Gastroesophageal sphincter (tissue), 4 donors: ENCODE measurements around the gene ALDH3B1. TPM values are rescaled to one million over a fixed set of nuclear protein-coding genes. Genes with fewer than 3 reads are reported as not detected.

Experiments
- ATAC-seq: fragments of 150-250 bp; one replicate; pipeline ENCODE4 v1.9.1; 2016; ENCODE audit warnings: mild to moderate bottlenecking, moderate library complexity
- H3K27ac ChIP-seq, 4 donors: fragments of 200-600 bp; sonication (generic) in 3 of 4; 1 replicate in 3 of 4; 2 replicates in 1 of 4; pipeline ENCODE4 v1.5.1; 2016 to 2019
- H3K27me3 ChIP-seq: fragments of 200-600 bp; sonication (generic); one replicate; pipeline ENCODE4 v1.5.1; 2019
- H3K36me3 ChIP-seq, 2 donors: fragments of 200-600 bp; sonication (generic); one replicate each; pipeline ENCODE4 v1.5.1; 2019; ENCODE audit warnings: control low read depth in 1 of 2
- H3K4me1 ChIP-seq, 3 donors: fragments of 200-600 bp; sonication (generic); 1 replicate in 2 of 3; 2 replicates in 1 of 3; pipeline ENCODE4 v1.5.1; 2016 to 2019; ENCODE audit warnings: control low read depth in 2 of 3
- H3K4me3 ChIP-seq, 2 donors: fragments of 200-600 bp; sonication (generic); one replicate each; pipeline ENCODE4 v1.5.1; 2019; ENCODE audit warnings: mild to moderate bottlenecking in 1 of 2, moderate library complexity in 1 of 2
- H3K9me3 ChIP-seq, 3 donors: fragments of 200-600 bp; sonication (generic); one replicate each; pipeline ENCODE4 v1.5.1; 2017 to 2019; ENCODE audit warnings: control low read depth in 2 of 3
- EP300 ChIP-seq: sonication (generic); formaldehyde crosslinking; IDR thresholded peaks from one replicate; pipeline ENCODE4 v1.6.1; 2017; ENCODE audit warnings: antibody characterized with exemption, mild to moderate bottlenecking
- POLR2A ChIP-seq, 2 donors: fragments of 450-650 bp; IDR thresholded peaks; one replicate each; pipeline ENCODE4 v1.6.1; 2017; ENCODE audit warnings: antibody characterized with exemption in 2 of 2, mild to moderate bottlenecking in 2 of 2, moderate library complexity in 1 of 2
- POLR2AphosphoS5 ChIP-seq: sonication (generic); formaldehyde crosslinking; IDR thresholded peaks from one replicate; pipeline ENCODE4 v1.6.1; 2017; ENCODE audit warnings: antibody characterized with exemption
- WGBS, 2 donors: methylation state at CpG; one replicate each; pipeline ENCODE4 v1.1.5; 2018; ENCODE audit warnings: low coverage in 1 of 2; 5-methylcytosine and 5-hydroxymethylcytosine counted together
- total RNA-seq, 4 donors: library from RNA; depleted of rRNA; stranded (reverse); fragments of >200 nt; gene quantifications; one replicate each; pipeline ENCODE4 v1.1.0, GENCODE V29; 2016
- TF ChIP-seq, protein P1 (sequence below), 4 experiments: fragments of 200-600 bp in 2 of 4; fragments of 450-650 bp in 2 of 4; sonication (generic) in 1 of 4; IDR thresholded peaks; one replicate each; pipeline ENCODE4 v1.5.1; 2017 to 2019; ENCODE audit warnings: antibody characterized with exemption in 4 of 4, mild to moderate bottlenecking in 2 of 4, moderate library complexity in 2 of 4

Gene ALDH3B1
- total RNA-seq, 4 donors from 2014 or later, result 6.4 to 15.1 (median 11.2) TPM

DNA sequence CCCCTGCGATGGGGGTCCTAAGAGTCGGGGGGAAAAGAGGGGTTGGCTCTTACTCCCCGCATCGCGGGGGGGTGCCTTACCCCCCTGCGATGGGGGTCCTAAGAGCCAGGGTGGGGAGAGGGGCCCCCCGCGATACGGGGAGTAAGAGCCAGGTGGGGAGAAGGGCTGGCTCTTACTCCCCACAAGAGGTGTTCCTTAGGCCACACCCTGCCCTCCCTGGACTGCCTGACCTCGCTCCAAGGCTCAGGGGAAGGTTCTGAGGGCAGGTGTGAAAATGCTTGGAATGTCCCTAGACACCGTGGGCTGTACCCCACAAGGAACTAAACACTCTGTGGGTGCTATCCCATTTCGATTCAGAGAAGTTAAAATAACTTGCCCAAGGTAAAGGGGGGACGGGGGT lies 14.1 kb upstream of the ALDH3B1 start:
- H3K36me3 ChIP-seq, result peaks cover 0 to 16% of the 10 kb centered on the region in 2 donors
- H3K9me3 ChIP-seq, result no peaks in the 10 kb centered on the region
- H3K4me1 ChIP-seq, result peaks cover 0 to 9% (median 7%) of the 10 kb centered on the region in 3 donors
- TF ChIP-seq, protein P1, sequence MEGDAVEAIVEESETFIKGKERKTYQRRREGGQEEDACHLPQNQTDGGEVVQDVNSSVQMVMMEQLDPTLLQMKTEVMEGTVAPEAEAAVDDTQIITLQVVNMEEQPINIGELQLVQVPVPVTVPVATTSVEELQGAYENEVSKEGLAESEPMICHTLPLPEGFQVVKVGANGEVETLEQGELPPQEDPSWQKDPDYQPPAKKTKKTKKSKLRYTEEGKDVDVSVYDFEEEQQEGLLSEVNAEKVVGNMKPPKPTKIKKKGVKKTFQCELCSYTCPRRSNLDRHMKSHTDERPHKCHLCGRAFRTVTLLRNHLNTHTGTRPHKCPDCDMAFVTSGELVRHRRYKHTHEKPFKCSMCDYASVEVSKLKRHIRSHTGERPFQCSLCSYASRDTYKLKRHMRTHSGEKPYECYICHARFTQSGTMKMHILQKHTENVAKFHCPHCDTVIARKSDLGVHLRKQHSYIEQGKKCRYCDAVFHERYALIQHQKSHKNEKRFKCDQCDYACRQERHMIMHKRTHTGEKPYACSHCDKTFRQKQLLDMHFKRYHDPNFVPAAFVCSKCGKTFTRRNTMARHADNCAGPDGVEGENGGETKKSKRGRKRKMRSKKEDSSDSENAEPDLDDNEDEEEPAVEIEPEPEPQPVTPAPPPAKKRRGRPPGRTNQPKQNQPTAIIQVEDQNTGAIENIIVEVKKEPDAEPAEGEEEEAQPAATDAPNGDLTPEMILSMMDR (IDR thresholded peaks at IDR 0.05), result no peak
- TF ChIP-seq EP300, result no peak
- no peak for TF ChIP-seq POLR2AphosphoS5
- no peak for TF ChIP-seq POLR2A (IDR thresholded peaks at IDR 0.05)
- peaks cover 9% of the 10 kb centered on the region for H3K27me3 ChIP-seq
- no peak overlapping the region for H3K27ac ChIP-seq
- no peak for ATAC-seq
- H3K4me3 ChIP-seq, result no peak overlapping the region
- 88 to 93% methylated on average over 2 to 3 of the region's 13 CpGs for WGBS, 2 donors

DNA sequence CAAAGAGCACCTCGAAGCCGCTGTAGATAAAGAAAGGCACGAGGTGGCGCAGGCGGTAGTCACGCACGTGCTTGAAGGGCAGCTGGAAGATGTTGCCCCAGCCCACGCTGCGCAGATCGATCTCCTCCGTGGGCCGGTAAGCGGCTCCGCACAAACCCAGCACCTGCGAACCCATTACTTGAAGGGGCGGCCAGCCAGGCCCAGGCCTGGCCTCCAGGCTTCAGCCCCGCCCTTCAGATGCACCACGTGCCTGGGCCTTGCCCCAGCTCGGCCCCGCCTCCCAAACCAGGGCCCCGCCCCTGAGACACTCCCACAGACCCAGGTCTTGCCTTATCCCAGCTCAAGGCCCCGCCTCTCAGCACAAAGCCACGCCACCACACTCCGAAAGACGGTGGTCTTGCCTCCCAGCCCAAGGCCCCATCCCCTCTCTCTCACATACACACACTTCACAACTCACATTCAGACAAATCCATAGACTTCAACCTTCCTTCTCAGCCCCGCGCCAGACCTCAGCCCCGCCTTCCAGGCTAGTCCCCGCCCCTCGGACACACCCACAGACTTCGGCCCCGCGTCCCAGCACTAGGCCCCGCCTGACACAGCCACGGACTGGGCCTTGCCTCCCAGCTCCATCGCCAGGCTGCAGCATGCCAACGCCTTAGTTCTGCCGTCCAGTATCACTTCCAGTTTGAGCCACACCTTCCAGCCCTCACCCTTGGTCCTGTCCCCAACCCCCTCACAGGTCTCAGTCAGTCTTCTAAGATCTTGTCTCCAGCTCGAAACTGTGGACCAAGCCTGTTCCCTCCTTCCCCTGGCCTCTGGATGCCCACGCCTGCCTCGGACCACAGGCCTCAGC lies 13.3 kb upstream of the ALDH3B1 start:
- H3K27ac ChIP-seq, result no peak overlapping the region
- H3K4me3 ChIP-seq, result no peak overlapping the region
- 47 to 57% methylated on average over 18 to 24 of the region's 41 CpGs for WGBS, 2 donors
- H3K36me3 ChIP-seq, result peaks cover 0 to 16% of the 10 kb centered on the region in 2 donors
- peaks cover 0 to 1% (median 0%) of the 10 kb centered on the region in 3 donors for H3K4me1 ChIP-seq
- ATAC-seq, result peak; percentile 82
- peaks cover under 1% of the 10 kb centered on the region for H3K27me3 ChIP-seq
- H3K9me3 ChIP-seq, result no peaks in the 10 kb centered on the region
- TF ChIP-seq, protein P1 (IDR thresholded peaks at IDR 0.05), result no peak
- TF ChIP-seq POLR2AphosphoS5 (no peak), EP300 (no peak), POLR2A (IDR thresholded peaks at IDR 0.05) (no peak)

DNA sequence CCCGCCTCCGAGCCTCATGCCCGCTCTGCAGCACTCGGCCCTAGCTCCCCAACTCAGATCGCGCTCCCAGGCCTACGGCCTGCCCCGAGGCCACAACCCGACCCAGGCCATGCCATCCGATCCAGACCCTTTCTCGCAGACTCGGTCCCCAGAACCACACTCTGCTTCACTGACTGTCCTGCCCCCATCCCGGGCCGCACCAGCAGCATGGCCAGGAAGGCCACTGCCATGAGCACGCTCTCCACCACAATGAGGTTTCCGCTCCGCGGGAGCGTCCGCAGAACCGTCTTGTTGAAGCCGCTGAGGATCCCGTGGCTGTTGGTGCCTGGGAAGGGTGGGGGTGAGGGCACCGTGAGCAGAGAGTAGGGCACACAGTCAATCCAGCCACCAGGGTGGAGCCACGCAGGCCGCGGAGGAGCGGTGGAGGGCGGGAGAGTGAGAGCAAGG lies 12.6 kb upstream of the ALDH3B1 start:
- no peak overlapping the region for H3K4me3 ChIP-seq
- H3K27ac ChIP-seq, result no peak overlapping the region
- no peaks in the 10 kb centered on the region for H3K27me3 ChIP-seq
- ATAC-seq, result no peak
- H3K4me1 ChIP-seq, result peaks cover 0 to 1% (median 0%) of the 10 kb centered on the region in 3 donors
- peaks cover 0 to 16% of the 10 kb centered on the region in 2 donors for H3K36me3 ChIP-seq
- no peaks in the 10 kb centered on the region for H3K9me3 ChIP-seq
- TF ChIP-seq EP300 (no peak), POLR2AphosphoS5 (no peak), POLR2A (IDR thresholded peaks at IDR 0.05) (no peak)
- TF ChIP-seq, protein P1 (IDR thresholded peaks at IDR 0.05), result no peak
- 89 to 98% methylated on average over 7 to 8 of the region's 29 CpGs for WGBS, 2 donors

DNA sequence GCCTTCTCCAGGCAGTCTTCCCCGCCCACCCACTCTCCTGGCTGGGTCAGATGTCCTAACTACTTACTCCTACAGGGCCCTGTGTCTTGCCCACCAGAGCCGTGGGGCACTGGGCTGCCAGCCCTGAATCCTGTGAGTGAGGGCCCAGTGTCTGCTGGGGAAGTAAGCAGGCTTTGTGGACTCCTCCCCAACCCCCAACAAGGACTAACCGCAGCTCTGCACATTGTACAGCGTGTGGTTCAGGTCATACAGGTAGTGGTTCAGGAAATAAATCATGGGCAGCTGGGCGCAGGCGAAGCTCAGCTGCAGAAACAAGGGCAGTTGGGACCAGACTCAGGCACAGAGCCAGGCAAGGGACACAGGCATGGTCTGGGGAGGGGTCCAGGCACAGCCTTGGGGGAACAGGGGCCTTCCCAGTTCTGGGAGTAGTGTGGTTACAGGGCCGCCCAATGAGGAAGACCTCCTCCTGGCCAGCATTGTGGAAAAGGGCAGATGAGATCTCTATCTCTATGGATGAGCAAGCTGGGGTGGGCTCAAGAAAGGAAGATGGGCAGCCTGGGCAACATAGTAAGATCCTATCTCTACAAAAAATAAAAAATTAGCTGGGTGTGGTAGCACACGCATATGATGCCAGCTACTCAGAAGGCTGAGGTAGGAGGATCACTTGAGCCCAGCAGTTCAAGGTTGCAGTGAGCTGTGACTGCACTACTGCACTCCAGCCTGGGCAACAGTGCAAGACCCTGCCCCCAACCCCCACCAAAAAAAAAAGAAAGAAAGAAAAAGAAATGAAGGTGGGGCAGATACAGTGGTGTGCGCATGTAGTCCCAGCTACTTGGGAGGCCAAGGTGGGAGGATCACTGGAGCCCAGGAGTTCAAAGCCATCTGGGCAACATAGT lies 11.7 kb upstream of the ALDH3B1 start:
- H3K4me1 ChIP-seq, result peaks cover 0 to 10% (median 0%) of the 10 kb centered on the region in 3 donors
- H3K4me3 ChIP-seq, result no peak overlapping the region
- no peaks in the 10 kb centered on the region for H3K27me3 ChIP-seq
- no peak for ATAC-seq
- TF ChIP-seq POLR2A (IDR thresholded peaks at IDR 0.05), result no peak
- TF ChIP-seq EP300, result no peak
- TF ChIP-seq POLR2AphosphoS5, result no peak
- TF ChIP-seq, protein P1 (IDR thresholded peaks at IDR 0.05), result no peak
- H3K27ac ChIP-seq, result no peak overlapping the region
- no peaks in the 10 kb centered on the region for H3K9me3 ChIP-seq
- WGBS, 2 donors, result 94 to 100% methylated on average over 2 to 3 of the region's 9 CpGs
- peaks cover 0 to 16% of the 10 kb centered on the region in 2 donors for H3K36me3 ChIP-seq
